Measurements from ENCODE around the gene PKP4. TPM values are rescaled to one million over a fixed set of nuclear protein-coding genes. Genes with fewer than 3 reads are reported as not detected.

The PKP4 gene
- total RNA-seq, 2 experiments from 2014 or later: 39.2 to 58.4 TPM

DNA sequence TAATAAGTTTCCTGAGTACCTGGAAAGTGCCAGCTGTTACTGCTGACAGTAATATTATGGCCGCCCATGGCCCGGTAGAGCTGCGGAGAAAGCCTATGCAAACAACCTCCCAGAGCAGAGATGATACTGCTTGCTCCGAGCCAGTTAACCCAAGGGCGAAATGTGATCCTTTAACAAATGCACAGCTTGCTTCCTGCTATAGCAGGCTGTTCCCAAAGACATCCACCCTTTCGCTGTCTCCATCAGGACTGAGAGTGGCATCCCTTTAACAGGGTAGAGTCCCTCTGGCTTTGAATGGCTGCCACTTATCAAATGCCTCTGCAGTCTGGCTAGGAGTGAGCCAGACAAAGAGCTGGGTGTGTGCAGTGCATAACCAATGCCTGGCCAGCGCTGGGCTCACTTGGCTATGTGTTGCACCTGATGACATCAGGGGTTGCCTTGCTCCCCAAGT lies 268.7 kb downstream of the PKP4 start:
- no peak for ATAC-seq
- Mint-ChIP-seq H3K27me3 (peaks cover 3% of the 10 kb centered on the region), H3K9me3 (ENCODE audit: low read depth) (no peaks in the 10 kb centered on the region), H3K36me3 (ENCODE audit: low read depth) (no peaks in the 10 kb centered on the region), H3K4me1 (no peaks in the 10 kb centered on the region), H3K27ac (no peak overlapping the region), H3K4me3 (no peak overlapping the region)
- ChIA-PET CTCF (interaction anchor here (0.6 to 0.7 kb wide), 2 partner anchors 34 to 145 kb away, joined by 3 to 4 read pairs; no protein-coding TSS in a partner anchor), POLR2A (no interaction called here)
- intact Hi-C loops (cut with DNase I, micrococcal nuclease): no loop called here
- DNase-seq: no peak

DNA sequence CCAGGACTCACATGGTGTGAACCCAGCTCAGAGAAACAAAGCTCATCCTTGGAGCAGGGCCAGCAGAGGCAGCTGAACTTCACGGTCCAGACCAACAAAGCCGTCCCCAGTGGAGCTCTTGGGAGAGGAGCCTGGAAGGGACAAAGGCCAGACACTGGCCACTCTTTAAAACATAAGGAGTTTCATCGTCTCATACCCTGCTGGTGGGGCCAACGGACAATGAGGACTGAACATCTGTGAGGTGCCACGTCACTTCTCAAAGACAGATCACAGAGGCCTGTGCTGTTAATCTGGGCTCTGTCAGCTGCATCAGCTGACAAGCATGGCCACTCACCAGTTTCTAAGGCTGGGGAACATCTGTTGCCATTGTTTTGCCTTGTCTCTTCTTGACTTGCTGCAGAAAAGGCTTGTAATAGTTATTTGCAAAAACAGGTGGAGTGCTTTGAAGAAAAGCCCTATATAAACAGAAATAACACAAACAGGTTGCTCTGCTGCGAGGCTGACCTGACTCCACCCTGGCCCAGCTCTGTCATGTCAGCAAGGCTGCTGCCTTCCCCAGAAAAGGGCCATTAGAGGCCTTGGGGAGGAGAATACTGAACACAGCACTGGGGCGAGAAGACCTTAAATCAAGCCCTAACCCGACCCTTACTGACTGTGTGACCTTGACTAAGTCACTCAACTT lies 270.3 kb downstream of the PKP4 start:
- Mint-ChIP-seq H3K27ac (no peak overlapping the region), H3K36me3 (ENCODE audit: low read depth) (no peaks in the 10 kb centered on the region), H3K4me3 (no peak overlapping the region), H3K27me3 (peaks cover 5% of the 10 kb centered on the region), H3K4me1 (no peaks in the 10 kb centered on the region), H3K9me3 (ENCODE audit: low read depth) (no peaks in the 10 kb centered on the region)
- intact Hi-C loops (cut with DNase I, micrococcal nuclease): no loop called here
- ChIA-PET POLR2A (no interaction called here), CTCF (interaction anchor here (1.1 kb wide), 1 partner anchor 12 kb away, joined by 3 read pairs; no protein-coding TSS in a partner anchor)
- no peak for DNase-seq
- no peak for ATAC-seq

DNA sequence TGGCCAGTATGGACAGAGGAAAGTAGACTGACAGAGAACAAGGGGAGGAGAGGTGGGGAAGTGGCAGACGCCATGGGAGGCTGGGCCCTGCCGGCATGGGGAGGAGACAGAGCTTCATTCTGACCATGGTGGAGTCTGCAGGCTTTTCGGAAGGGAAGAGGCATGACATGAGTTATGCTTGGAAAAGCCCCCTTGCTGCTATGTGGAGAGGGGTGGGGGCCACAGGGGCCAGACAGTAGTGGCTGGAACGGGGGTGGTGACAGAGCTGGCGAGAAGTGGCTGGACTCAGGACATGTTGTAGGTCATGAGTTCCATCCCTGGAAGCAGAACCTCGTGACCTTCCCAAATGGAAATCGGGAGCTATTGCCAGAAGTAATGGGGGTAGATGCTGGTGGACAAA lies 271.7 kb downstream of the PKP4 start:
- no peak overlapping the region for H3K27ac Mint-ChIP-seq
- POLR2A ChIA-PET: no interaction called here
- CTCF ChIA-PET: interaction anchor here (1.3 kb wide), 1 partner anchor 13 kb away, joined by 3 read pairs; no protein-coding TSS in a partner anchor
- intact Hi-C loops (cut with DNase I, micrococcal nuclease): no loop called here
- no peak for ATAC-seq
- H3K4me1 Mint-ChIP-seq: no peaks in the 10 kb centered on the region
- H3K9me3 Mint-ChIP-seq (ENCODE audit: low read depth): no peaks in the 10 kb centered on the region
- H3K27me3 Mint-ChIP-seq: peaks cover 9% of the 10 kb centered on the region
- no peak overlapping the region for H3K4me3 Mint-ChIP-seq
- DNase-seq: no peak
- H3K36me3 Mint-ChIP-seq (ENCODE audit: low read depth): no peaks in the 10 kb centered on the region

DNA sequence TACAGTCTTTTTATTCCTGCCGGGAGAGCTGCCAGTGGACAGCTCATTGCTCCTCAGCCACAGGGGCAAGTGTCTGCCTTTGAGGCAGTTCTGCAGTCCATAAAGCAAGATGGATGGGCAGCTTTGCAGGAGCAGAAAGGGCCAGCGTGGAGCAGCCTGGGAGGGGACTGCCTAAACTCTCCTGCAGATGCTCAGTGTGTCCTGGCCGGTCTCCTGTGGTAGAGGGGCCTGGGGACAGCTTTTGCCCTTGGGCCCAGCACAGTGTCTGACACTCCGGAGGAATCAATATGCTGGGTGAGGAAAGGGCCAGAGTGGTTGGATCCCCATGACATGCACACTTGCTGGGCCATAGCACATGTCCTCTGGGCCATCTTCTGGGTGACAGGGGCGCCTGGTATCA lies 272.7 kb downstream of the PKP4 start:
- Mint-ChIP-seq H3K27me3 (peaks cover 9% of the 10 kb centered on the region), H3K4me1 (no peaks in the 10 kb centered on the region), H3K36me3 (ENCODE audit: low read depth) (no peaks in the 10 kb centered on the region), H3K9me3 (ENCODE audit: low read depth) (no peaks in the 10 kb centered on the region), H3K4me3 (no peak overlapping the region), H3K27ac (no peak overlapping the region)
- DNase-seq (no peak), ATAC-seq (no peak)
- intact Hi-C loops (cut with DNase I, micrococcal nuclease): no loop called here
- POLR2A ChIA-PET: no interaction called here
- CTCF ChIA-PET: no interaction called here

DNA sequence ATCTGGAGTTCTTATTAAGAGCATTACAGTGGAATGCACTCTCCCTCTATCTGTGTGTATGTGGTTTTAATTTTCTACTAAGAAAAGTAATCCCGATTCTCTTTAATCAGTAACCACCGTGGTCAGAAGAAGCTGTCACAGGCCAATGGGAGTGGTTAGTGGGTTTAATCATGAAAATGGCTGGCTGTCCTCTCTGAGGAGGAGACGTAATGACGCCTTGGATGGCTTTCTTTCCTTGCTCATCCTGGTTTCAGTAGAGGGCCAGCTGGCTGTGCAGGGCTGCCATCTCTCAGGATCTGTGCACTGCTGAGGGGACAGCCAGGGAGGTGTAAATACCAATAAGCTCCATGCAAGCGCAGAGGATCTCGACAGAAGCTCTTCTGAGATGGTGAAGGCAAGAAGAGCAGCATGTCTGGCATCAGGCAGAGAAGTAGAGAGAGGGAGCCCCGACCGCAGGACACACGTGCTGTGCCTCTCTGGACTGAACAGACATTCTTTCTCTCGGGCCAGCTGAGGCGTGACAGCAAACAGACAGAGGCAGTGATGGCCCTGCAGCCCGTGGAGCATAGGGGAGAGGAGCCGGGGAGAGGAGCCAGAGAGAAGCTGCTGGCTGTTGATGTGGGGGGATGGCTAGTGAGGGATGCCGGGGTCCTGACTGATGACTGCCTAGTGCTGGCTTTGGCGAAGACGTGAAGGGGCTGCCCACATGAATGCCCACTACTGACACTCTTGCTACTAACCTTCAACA lies 273.3 kb downstream of the PKP4 start:
- ChIA-PET POLR2A (no interaction called here), CTCF (interaction anchor here (0.6 kb wide), 1 partner anchor 10 kb away, joined by 3 read pairs; no protein-coding TSS in a partner anchor)
- peaks cover 9% of the 10 kb centered on the region for H3K27me3 Mint-ChIP-seq
- H3K9me3 Mint-ChIP-seq (ENCODE audit: low read depth): no peaks in the 10 kb centered on the region
- H3K4me3 Mint-ChIP-seq: no peak overlapping the region
- intact Hi-C loops (cut with DNase I, micrococcal nuclease): no loop called here
- no peaks in the 10 kb centered on the region for H3K4me1 Mint-ChIP-seq
- no peak overlapping the region for H3K27ac Mint-ChIP-seq
- ATAC-seq: no peak
- no peak for DNase-seq
- H3K36me3 Mint-ChIP-seq (ENCODE audit: low read depth): no peaks in the 10 kb centered on the region

DNA sequence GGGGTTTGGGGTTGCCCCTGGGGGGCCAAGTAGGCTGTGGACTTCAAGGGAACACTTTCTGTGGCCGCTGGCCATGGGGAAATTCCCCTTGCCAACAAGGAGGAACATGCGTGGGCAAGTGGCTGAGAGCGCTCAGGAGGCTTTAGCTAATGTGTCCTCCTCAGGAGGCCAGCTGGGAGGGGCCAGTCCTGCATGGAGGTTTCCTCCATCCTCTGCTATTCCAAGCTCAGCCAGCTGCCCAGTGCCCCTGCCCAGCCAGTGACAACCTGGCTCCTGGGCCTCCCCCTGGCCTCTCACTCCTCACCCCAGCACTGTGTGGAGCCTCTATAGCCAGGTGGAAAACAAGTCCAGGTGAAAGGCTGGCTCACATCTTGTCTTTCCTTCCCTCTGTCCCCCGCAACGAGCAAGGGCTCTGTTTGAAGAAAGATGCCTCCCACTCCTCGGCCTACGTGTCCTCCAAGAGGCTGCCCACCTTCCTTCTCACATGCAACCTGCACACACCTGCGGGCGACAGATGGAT lies 273.9 kb downstream of the PKP4 start:
- no peaks in the 10 kb centered on the region for H3K4me1 Mint-ChIP-seq
- H3K4me3 Mint-ChIP-seq: no peak overlapping the region
- H3K9me3 Mint-ChIP-seq (ENCODE audit: low read depth): no peaks in the 10 kb centered on the region
- H3K27me3 Mint-ChIP-seq: peaks cover 9% of the 10 kb centered on the region
- intact Hi-C loops (cut with DNase I, micrococcal nuclease): no loop called here
- POLR2A ChIA-PET: no interaction called here
- CTCF ChIA-PET: no interaction called here
- H3K27ac Mint-ChIP-seq: no peak overlapping the region
- ATAC-seq (no peak), DNase-seq (no peak)
- H3K36me3 Mint-ChIP-seq (ENCODE audit: low read depth): no peaks in the 10 kb centered on the region

DNA sequence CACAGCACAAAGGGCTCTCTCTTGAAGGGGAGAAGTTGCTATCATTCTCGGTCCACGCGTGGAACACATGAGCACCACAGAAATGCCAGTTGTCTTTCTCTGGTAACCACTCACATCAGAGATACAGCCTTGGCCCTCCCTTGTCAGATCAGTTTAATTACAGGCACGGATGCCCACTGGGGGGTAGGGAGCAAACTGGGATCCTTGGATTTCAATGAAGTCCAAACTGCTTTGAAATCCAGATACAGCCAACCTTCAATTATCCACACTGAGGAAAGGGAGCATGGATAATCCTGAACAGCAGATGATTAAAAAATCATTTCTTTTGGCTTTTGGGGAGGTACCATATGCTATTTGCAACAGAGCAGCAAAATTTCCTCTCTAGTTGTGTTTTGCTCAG lies 274.6 kb downstream of the PKP4 start:
- Mint-ChIP-seq H3K36me3 (ENCODE audit: low read depth) (no peaks in the 10 kb centered on the region), H3K27me3 (peaks cover 9% of the 10 kb centered on the region), H3K4me1 (no peaks in the 10 kb centered on the region), H3K9me3 (ENCODE audit: low read depth) (no peaks in the 10 kb centered on the region), H3K27ac (no peak overlapping the region), H3K4me3 (no peak overlapping the region)
- DNase-seq: no peak
- CTCF ChIA-PET: no interaction called here
- POLR2A ChIA-PET: no interaction called here
- intact Hi-C loops (cut with DNase I, micrococcal nuclease): no loop called here
- no peak for ATAC-seq

Other genes starting within 250 kb of the PKP4 start
- gene CCDC148, start 199 bp upstream of the PKP4 start, total RNA-seq: under 1 TPM; 0.23 to 0.26 TPM